DND-41 (cell line): ENCODE measurements around the gene SETD1A.

Experiments
- ATAC-seq: fragments of 200-7000 bp; cut with Tn5 transposase; 3 replicates; pipeline ENCODE4 v1.9.1; 2021; ENCODE audit warnings: low read depth; ENCODE audit not compliant: insufficient read depth
- DNase-seq: peaks from one replicate; pipeline ENCODE4 v3.0.0-alpha.2; 2020
- H2AFZ ChIP-seq: 2 replicates; pipeline ENCODE4 v1.6.0; 2012; ENCODE audit warnings: low read depth, low read length
- H3K27ac ChIP-seq: 2 replicates; pipeline ENCODE4 v1.5.1; 2012; ENCODE audit warnings: low read length, inconsistent platforms
- H3K27me3 ChIP-seq: fragments of 200-600 bp; sonication (generic); 2 replicates; pipeline ENCODE4 v1.6.0; 2012; ENCODE audit warnings: low read length, mild to moderate bottlenecking, inconsistent platforms; ENCODE audit not compliant: insufficient read depth, poor library complexity
- H3K36me3 ChIP-seq: 2 replicates; pipeline ENCODE4 v1.5.1; 2012; ENCODE audit warnings: low read length, inconsistent platforms; ENCODE audit not compliant: insufficient read depth
- H3K4me1 ChIP-seq: 2 replicates; pipeline ENCODE4 v1.5.1; 2012; ENCODE audit warnings: mild to moderate bottlenecking, low read length; ENCODE audit not compliant: insufficient read depth
- H3K4me2 ChIP-seq: 2 replicates; pipeline ENCODE4 v1.6.0; 2012; ENCODE audit warnings: mild to moderate bottlenecking, moderate library complexity, low read length, inconsistent platforms; ENCODE audit not compliant: insufficient read depth
- H3K4me3 ChIP-seq, 2 experiments: fragments of 200-600 bp in 1 of 2; shearing (Covaris generic) in 1 of 2; 2 replicates each; pipeline ENCODE4 v1.5.1; 2012 to 2016; ENCODE audit warnings: inconsistent platforms in 2 of 2, low read length in 2 of 2, mild to moderate bottlenecking in 2 of 2, low read depth in 1 of 2, moderate library complexity in 1 of 2
- H3K79me2 ChIP-seq: 2 replicates; pipeline ENCODE4 v1.6.0; 2012; ENCODE audit warnings: low read length, inconsistent platforms; ENCODE audit not compliant: insufficient read depth
- H3K9ac ChIP-seq: 2 replicates; pipeline ENCODE4 v1.6.0; 2012; ENCODE audit warnings: low read depth, mild to moderate bottlenecking, inconsistent platforms, low read length, moderate library complexity
- H3K9me3 ChIP-seq: 2 replicates; pipeline ENCODE4 v1.5.1; 2012; ENCODE audit warnings: low read length, moderate library complexity, mild to moderate bottlenecking, inconsistent platforms; ENCODE audit not compliant: insufficient read depth, severe bottlenecking
- H4K20me1 ChIP-seq: 2 replicates; pipeline ENCODE4 v1.6.0; 2012; ENCODE audit warnings: low read length; ENCODE audit not compliant: insufficient read depth
- CTCF ChIP-seq: IDR thresholded peaks from 2 replicates; pipeline ENCODE4 v1.5.1; 2012; ENCODE audit warnings: borderline replicate concordance, low read length, moderate library complexity, mild to moderate bottlenecking; ENCODE audit not compliant: poor library complexity, severe bottlenecking; ENCODE audit errors: extremely low read depth
- EZH2 ChIP-seq: IDR thresholded peaks from 3 replicates; pipeline ENCODE4 v1.6.1; 2012; ENCODE audit warnings: borderline replicate concordance, low read depth, mild to moderate bottlenecking, moderate library complexity, low read length, inconsistent platforms; ENCODE audit not compliant: severe bottlenecking

The SETD1A gene

DNA sequence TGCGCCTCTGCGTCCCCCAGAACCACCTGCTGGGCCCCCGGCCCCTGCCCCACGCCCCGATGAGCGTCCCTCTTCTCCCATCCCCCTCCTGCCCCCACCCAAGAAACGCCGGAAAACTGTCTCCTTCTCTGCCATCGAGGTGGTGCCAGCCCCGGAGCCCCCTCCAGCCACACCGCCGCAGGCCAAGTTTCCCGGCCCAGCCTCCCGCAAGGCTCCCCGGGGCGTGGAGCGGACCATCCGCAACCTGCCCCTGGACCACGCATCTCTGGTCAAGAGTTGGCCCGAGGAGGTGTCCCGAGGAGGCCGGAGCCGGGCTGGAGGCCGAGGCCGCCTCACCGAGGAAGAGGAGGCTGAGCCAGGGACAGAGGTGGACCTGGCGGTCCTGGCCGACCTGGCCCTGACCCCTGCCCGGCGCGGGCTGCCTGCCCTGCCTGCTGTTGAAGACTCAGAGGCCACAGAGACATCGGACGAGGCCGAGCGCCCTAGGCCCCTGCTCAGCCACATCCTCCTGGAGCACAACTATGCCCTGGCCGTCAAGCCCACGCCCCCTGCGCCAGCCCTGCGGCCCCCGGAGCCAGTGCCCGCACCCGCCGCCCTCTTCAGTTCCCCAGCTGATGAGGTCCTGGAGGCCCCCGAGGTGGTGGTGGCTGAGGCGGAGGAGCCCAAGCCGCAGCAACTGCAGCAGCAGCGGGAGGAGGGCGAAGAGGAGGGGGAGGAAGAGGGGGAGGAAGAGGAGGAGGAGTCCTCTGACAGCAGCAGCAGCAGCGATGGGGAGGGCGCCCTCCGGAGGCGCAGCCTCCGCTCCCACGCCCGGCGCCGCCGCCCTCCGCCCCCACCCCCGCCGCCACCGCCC, 21.8 kb downstream of the SETD1A start:
- Histone ChIP-seq H3K27ac (no peak overlapping the region), H3K79me2 (no peaks in the 10 kb centered on the region), H3K27me3 (no peaks in the 10 kb centered on the region), H3K36me3 (peaks cover 93% of the 10 kb centered on the region), H3K4me1 (no peaks in the 10 kb centered on the region), H3K4me3 (no peak overlapping the region), H2AFZ (no peak overlapping the region), H3K9ac (no peak overlapping the region), H3K9me3 (no peaks in the 10 kb centered on the region), H4K20me1 (peaks cover 13% of the 10 kb centered on the region), H3K4me2 (no peak overlapping the region)
- no peak for TF ChIP-seq CTCF
- no peak for TF ChIP-seq EZH2
- no peak for ATAC-seq
- DNase-seq, result no peak

GRCh38 chr16:30980023-30980371, 22.4 kb downstream of the SETD1A start:
- no peak for TF ChIP-seq CTCF
- no peak for TF ChIP-seq EZH2
- Histone ChIP-seq H3K27ac (no peak overlapping the region), H2AFZ (no peak overlapping the region), H3K9me3 (no peaks in the 10 kb centered on the region), H4K20me1 (peaks cover 13% of the 10 kb centered on the region), H3K4me3 (no peak overlapping the region), H3K27me3 (no peaks in the 10 kb centered on the region), H3K4me1 (no peaks in the 10 kb centered on the region), H3K9ac (no peak overlapping the region), H3K4me2 (no peak overlapping the region), H3K36me3 (peaks cover 90% of the 10 kb centered on the region), H3K79me2 (no peaks in the 10 kb centered on the region)
- DNase-seq, result no peak
- no peak for ATAC-seq

DNA sequence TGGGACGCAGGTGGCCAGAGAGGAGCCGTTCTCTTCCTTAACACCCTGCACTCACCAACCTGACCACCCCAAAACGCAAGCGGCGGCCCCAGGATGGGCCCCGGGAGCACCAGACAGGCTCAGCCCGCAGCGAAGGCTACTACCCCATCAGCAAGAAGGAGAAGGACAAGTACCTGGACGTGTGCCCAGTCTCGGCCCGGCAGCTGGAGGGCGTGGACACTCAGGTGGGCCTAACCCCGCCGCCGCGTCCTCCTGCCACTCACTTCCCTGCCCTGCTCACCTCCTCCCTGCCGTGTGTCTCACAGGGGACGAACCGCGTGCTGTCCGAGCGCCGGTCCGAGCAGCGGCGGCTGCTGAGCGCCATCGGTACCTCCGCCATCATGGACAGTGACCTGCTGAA, 22.9 kb downstream of the SETD1A start:
- no peaks in the 10 kb centered on the region for H3K4me1 ChIP-seq
- H3K27me3 ChIP-seq, result no peaks in the 10 kb centered on the region
- ATAC-seq (no peak), DNase-seq (no peak)
- peaks cover 88% of the 10 kb centered on the region for H3K36me3 ChIP-seq
- H3K79me2 ChIP-seq, result no peaks in the 10 kb centered on the region
- TF ChIP-seq EZH2, result no peak
- TF ChIP-seq CTCF, result no peak
- H3K4me3 ChIP-seq, result no peak overlapping the region
- no peak overlapping the region for H3K4me2 ChIP-seq
- H2AFZ ChIP-seq, result no peak overlapping the region
- H3K9me3 ChIP-seq, result no peaks in the 10 kb centered on the region
- H4K20me1 ChIP-seq, result peaks cover 13% of the 10 kb centered on the region
- no peak overlapping the region for H3K9ac ChIP-seq
- no peak overlapping the region for H3K27ac ChIP-seq
